GM18498 (cell line): ENCODE measurements around the gene NUTM2B.
"Not testable (repeated sequence)": the region's sequence is repeated elsewhere in the genome, so short reads cannot be mapped to it uniquely, and the experiment has no call there.

ENCODE experiments used
- ATAC-seq: cut with Tn5 transposase; IDR thresholded peaks from one replicate; pipeline ENCODE4 v1.9.1; 2021; ENCODE audit warnings: mild to moderate bottlenecking, moderate library complexity; ENCODE audit not compliant: unreplicated experiment

The NUTM2B gene

DNA sequence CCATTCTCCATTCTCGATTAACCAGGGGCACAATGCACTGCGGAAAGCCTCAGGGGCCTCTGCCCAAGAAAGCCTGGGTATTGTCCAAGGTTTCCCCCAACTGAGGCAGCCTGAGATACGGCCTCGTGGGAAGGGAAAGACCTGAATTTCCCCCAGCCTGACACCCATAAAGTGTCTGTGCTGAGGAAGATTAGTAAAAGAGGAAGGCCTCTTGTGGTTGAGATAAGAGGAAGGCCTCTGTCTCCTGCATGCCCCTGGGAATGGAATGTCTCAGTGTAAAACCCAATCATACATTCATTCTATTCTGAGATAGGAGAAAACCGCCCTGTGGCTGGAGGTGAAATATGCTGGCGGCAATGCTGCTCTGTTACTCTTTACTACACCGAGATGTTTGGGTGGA lies 41.8 kb downstream of the NUTM2B start:
- not testable (repeated sequence) for ATAC-seq

DNA sequence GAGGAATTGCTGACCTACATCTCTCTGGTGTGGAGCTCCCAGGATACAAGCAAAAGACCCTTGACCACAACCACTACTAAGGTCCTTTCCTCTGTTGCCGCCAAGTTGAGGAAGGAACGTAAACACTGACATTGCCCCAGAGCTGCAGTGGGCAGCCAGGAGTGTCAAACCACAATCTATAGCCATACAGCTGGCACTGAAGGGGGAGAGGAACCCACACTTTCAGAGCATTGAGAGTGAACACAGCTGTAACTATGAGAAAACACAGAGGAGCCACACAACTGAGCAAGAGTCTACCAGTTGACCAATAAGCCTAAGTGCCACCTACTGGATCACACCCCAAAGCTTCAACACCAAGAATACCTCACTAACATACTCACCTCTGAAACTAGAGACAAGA lies 45.5 kb downstream of the NUTM2B start:
- ATAC-seq, result peak; percentile 92

DNA sequence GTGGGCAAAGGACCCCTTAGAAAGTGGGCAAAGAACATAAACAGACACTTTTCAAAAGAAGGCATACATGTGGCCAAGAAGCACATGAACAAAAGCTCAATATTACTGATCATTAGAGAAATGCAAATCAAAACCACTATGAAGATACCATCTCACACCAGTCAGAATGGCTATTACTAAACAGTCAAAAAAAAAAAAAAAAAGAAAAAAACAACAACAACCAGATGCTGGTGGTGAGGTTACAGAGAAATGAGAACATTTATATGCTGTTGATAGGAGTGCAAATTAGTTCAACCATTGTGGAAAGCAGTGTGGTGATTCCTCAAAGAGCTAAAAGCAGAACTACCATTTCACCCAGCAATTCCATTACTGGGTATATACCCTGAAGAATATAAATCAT lies 50.6 kb downstream of the NUTM2B start:
- peak; percentile 53 for ATAC-seq

DNA sequence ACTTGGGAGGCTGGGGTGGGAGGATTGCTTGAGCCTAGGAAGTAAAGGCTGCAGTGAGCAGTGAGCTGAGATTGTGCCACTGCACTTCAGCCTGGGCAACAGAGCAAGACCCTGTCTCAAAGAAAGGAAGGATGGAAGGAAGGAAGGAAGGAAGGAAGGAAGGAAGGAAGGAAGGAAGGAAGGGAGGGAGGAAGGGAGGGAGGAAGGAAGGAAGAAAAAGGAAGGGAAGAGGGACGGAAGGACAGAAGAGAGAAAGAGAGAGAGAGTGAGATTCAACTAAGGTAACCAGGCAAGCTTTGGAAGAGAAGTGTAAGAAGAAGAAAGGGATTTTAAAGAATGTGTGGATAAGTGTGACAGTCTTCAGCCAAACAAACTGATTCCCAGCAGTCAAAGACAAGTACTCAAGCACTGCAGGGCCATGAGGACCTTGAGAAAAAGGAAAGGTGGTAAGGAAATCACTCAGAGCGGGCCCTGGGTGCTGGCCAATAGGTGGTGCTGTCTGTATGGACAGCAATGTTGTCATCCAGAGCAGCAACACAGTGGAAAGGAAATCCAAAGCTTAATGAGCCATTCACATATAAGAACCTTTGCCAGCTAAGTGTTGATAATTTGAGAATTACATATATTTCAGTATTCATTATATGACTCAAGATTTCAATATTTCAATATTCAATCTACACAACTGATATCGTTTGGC lies 55.4 kb downstream of the NUTM2B start:
- not testable (repeated sequence) for ATAC-seq
